HEK293 (cell line): ENCODE results near the gene CX3CL1.

Experiments used
- CTCF ChIA-PET: fragments of 350-600 bp; formaldehyde crosslinking; extraction: SDS; loops from one replicate; lab custom pipeline; 2021; ENCODE audit warnings: antibody characterized with exemption; lab: Yijun Ruan, JAX
- POLR2A ChIA-PET: fragments of 300-600 bp; formaldehyde crosslinking; extraction: SDS; loops from one replicate; lab custom pipeline; 2020; ENCODE audit warnings: antibody characterized with exemption, inconsistent platforms; lab: Yijun Ruan, JAX
- H3K27ac ChIP-seq: fragments of 200-500 bp; sonication (Bioruptor generic); 2 replicates; pipeline ENCODE4 v1.5.1; 2014; ENCODE audit warnings: low read depth, low read length, control low read depth, inconsistent platforms; ENCODE audit errors: extremely low read depth
- H3K36me3 ChIP-seq, 2 experiments: fragments of 200-500 bp in 1 of 2; sonication (Bioruptor generic) in 1 of 2; 1 replicate in 1 of 2; 2 replicates in 1 of 2; pipeline ENCODE4 v1.5.1; 2014 to 2017; ENCODE audit warnings: inconsistent platforms in 2 of 2, low read length in 2 of 2; ENCODE audit not compliant: control insufficient read depth in 2 of 2, insufficient read depth in 1 of 2
- H3K4me1 ChIP-seq: fragments of 200-500 bp; sonication (Bioruptor generic); 2 replicates; pipeline ENCODE4 v1.5.1; 2014; ENCODE audit warnings: mild to moderate bottlenecking, low read length, inconsistent platforms; ENCODE audit not compliant: control insufficient read depth, insufficient read depth
- H3K4me3 ChIP-seq: 2 replicates; pipeline ENCODE4 v1.5.1; 2011; ENCODE audit warnings: low read depth, mild to moderate bottlenecking, control low read depth, low read length, moderate library complexity
- H3K9me3 ChIP-seq: fragments of 200-500 bp; sonication (Bioruptor generic); 2 replicates; pipeline ENCODE4 v1.5.1; 2014; ENCODE audit warnings: low read depth, low read length, inconsistent platforms; ENCODE audit not compliant: control insufficient read depth, insufficient read depth
- ZNF513 ChIP-seq: fragments of 450-650 bp; IDR thresholded peaks from 2 replicates; pipeline ENCODE4 v1.5.1; 2018; ENCODE audit warnings: missing biosample characterization, missing genetic modification characterization
- ZNF518A ChIP-seq: fragments of 450-650 bp; formaldehyde crosslinking; conservative IDR thresholded peaks from 2 replicates; pipeline ENCODE4 v1.5.1; 2016; ENCODE audit warnings: low read depth, missing biosample characterization, missing genetic modification characterization
- ZNF654 ChIP-seq: fragments of 450-650 bp; formaldehyde crosslinking; IDR thresholded peaks from 2 replicates; pipeline ENCODE4 v1.5.1; 2016; ENCODE audit warnings: low read depth, missing biosample characterization, missing genetic modification characterization
- ZXDB ChIP-seq: fragments of 450-650 bp; formaldehyde crosslinking; IDR thresholded peaks from 2 replicates; pipeline ENCODE4 v1.5.1; 2016; ENCODE audit warnings: missing biosample characterization, missing genetic modification characterization
- TF ChIP-seq, protein P1 (sequence below): fragments of 450-650 bp; formaldehyde crosslinking; IDR thresholded peaks from 2 replicates; pipeline ENCODE4 v1.5.1; 2016; ENCODE audit warnings: missing biosample characterization, missing genetic modification characterization
- TF ChIP-seq, protein P2 (sequence below): fragments of 450-650 bp; formaldehyde crosslinking; IDR thresholded peaks from 2 replicates; pipeline ENCODE4 v1.5.1; 2016; ENCODE audit warnings: missing biosample characterization, missing genetic modification characterization
- TF ChIP-seq, protein P3 (sequence below): fragments of 450-650 bp; formaldehyde crosslinking; IDR thresholded peaks from 2 replicates; pipeline ENCODE4; 2016; ENCODE audit warnings: missing biosample characterization, missing genetic modification characterization
- TF ChIP-seq, protein P4 (sequence below): fragments of 450-650 bp; formaldehyde crosslinking; IDR thresholded peaks from 2 replicates; pipeline ENCODE4 v1.5.1; 2016; ENCODE audit warnings: missing biosample characterization, missing genetic modification characterization
- TF ChIP-seq, protein P5 (sequence below): fragments of 450-650 bp; IDR thresholded peaks from 2 replicates; pipeline ENCODE4 v1.5.1; 2018; ENCODE audit warnings: missing biosample characterization, mild to moderate bottlenecking, missing genetic modification characterization
- TF ChIP-seq, protein P6 (sequence below): fragments of 450-650 bp; formaldehyde crosslinking; conservative IDR thresholded peaks from 2 replicates; pipeline ENCODE4 v1.5.1; 2016; ENCODE audit warnings: low read depth, missing biosample characterization, missing genetic modification characterization

Gene CX3CL1

DNA sequence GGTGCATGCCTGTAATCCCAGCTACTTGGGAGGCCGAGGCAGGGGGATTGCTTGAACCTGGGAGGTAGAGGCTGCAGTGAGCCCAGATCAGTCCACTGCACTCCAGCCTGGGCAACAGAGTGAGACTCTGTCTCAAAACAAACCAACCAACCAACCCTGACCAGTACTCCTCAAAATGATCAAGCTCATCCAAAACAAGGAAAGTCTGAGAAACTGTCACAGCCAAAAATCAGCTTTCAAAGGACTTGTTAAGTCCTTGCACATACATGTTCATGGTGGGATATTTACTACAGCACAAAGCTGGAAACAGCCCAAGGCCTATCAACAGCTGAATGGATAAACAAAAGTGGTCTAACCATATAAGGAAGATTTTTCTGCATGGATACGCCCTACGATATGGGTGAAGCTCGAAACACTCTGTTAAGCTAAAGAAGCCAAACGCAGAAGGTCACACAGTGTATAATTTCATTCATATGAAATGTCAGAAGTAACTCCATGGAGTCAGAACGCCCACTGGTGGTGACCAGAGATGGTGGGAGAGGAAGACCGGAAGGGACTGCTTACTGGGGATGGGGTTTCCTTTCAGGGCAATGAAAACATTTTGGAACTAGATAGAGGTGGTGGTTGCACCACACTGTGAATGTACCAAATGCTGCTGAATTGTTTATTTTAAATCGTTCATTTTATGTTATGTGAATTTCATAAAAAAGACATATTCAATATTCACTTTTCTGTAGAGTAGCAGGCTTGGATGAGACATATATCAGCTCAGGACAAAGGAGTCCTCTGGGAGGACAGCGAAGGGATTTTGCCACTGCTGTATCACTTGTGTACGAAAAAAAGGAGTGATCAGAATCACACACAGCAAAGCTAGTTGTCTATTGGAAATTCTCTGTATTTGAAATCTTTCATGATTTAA, 50.0 kb downstream of the CX3CL1 start:
- CTCF ChIA-PET = interaction anchor here (0.5 to 11.5 kb wide), 27 partner anchors 8 to 917 kb away, joined by 3 to 290 read pairs (median 4); partner anchors contain the start of gene POLR2C
- POLR2A ChIA-PET = interaction anchor here (3.6 kb wide), 1 partner anchor 25 kb away, joined by 15 read pairs; the partner anchor contains the start of genes CIAPIN1 and COQ9
- Histone ChIP-seq H3K4me1 (no peaks in the 10 kb centered on the region), H3K27ac (no peak overlapping the region), H3K9me3 (no peaks in the 10 kb centered on the region), H3K36me3 (peaks cover 0 to 8% of the 10 kb centered on the region in 2 experiments; a peak in 1 of 3 replicates), H3K4me3 (no peak overlapping the region)
- TF ChIP-seq, protein P1, sequence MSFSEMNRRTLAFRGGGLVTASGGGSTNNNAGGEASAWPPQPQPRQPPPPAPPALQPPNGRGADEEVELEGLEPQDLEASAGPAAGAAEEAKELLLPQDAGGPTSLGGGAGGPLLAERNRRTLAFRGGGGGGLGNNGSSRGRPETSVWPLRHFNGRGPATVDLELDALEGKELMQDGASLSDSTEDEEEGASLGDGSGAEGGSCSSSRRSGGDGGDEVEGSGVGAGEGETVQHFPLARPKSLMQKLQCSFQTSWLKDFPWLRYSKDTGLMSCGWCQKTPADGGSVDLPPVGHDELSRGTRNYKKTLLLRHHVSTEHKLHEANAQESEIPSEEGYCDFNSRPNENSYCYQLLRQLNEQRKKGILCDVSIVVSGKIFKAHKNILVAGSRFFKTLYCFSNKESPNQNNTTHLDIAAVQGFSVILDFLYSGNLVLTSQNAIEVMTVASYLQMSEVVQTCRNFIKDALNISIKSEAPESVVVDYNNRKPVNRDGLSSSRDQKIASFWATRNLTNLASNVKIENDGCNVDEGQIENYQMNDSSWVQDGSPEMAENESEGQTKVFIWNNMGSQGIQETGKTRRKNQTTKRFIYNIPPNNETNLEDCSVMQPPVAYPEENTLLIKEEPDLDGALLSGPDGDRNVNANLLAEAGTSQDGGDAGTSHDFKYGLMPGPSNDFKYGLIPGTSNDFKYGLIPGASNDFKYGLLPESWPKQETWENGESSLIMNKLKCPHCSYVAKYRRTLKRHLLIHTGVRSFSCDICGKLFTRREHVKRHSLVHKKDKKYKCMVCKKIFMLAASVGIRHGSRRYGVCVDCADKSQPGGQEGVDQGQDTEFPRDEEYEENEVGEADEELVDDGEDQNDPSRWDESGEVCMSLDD = no peak
- TF ChIP-seq, protein P2, sequence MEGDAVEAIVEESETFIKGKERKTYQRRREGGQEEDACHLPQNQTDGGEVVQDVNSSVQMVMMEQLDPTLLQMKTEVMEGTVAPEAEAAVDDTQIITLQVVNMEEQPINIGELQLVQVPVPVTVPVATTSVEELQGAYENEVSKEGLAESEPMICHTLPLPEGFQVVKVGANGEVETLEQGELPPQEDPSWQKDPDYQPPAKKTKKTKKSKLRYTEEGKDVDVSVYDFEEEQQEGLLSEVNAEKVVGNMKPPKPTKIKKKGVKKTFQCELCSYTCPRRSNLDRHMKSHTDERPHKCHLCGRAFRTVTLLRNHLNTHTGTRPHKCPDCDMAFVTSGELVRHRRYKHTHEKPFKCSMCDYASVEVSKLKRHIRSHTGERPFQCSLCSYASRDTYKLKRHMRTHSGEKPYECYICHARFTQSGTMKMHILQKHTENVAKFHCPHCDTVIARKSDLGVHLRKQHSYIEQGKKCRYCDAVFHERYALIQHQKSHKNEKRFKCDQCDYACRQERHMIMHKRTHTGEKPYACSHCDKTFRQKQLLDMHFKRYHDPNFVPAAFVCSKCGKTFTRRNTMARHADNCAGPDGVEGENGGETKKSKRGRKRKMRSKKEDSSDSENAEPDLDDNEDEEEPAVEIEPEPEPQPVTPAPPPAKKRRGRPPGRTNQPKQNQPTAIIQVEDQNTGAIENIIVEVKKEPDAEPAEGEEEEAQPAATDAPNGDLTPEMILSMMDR (tag by site-specific recombination) = peak; percentile 74
- TF ChIP-seq, protein P3, sequence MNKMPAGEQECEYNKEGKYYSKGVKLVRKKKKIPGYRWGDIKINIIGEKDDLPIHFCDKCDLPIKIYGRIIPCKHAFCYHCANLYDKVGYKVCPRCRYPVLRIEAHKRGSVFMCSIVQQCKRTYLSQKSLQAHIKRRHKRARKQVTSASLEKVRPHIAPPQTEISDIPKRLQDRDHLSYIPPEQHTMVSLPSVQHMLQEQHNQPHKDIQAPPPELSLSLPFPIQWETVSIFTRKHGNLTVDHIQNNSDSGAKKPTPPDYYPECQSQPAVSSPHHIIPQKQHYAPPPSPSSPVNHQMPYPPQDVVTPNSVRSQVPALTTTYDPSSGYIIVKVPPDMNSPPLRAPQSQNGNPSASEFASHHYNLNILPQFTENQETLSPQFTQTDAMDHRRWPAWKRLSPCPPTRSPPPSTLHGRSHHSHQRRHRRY (tag by site-specific recombination) = no peak
- TF ChIP-seq ZXDB (peak; percentile 88), ZNF654 (tag by site-specific recombination) (peak; percentile 54), ZNF513 (tag by site-specific recombination) (0 out of 2 replicates have a peak, but pooled peaks have one; percentile 11), ZNF518A (tag by site-specific recombination) (peak; percentile 69)
- TF ChIP-seq, protein P4, sequence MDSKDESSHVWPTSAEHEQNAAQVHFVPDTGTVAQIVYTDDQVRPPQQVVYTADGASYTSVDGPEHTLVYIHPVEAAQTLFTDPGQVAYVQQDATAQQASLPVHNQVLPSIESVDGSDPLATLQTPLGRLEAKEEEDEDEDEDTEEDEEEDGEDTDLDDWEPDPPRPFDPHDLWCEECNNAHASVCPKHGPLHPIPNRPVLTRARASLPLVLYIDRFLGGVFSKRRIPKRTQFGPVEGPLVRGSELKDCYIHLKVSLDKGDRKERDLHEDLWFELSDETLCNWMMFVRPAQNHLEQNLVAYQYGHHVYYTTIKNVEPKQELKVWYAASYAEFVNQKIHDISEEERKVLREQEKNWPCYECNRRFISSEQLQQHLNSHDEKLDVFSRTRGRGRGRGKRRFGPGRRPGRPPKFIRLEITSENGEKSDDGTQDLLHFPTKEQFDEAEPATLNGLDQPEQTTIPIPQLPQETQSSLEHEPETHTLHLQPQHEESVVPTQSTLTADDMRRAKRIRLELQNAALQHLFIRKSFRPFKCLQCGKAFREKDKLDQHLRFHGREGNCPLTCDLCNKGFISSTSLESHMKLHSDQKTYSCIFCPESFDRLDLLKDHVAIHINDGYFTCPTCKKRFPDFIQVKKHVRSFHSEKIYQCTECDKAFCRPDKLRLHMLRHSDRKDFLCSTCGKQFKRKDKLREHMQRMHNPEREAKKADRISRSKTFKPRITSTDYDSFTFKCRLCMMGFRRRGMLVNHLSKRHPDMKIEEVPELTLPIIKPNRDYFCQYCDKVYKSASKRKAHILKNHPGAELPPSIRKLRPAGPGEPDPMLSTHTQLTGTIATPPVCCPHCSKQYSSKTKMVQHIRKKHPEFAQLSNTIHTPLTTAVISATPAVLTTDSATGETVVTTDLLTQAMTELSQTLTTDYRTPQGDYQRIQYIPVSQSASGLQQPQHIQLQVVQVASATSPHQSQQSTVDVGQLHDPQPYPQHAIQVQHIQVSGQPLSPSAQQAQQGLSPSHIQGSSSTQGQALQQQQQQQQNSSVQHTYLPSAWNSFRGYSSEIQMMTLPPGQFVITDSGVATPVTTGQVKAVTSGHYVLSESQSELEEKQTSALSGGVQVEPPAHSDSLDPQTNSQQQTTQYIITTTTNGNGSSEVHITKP (tag by site-specific recombination) = peak; percentile 43; the same call in 1 of the 2 replicates
- TF ChIP-seq, protein P5, sequence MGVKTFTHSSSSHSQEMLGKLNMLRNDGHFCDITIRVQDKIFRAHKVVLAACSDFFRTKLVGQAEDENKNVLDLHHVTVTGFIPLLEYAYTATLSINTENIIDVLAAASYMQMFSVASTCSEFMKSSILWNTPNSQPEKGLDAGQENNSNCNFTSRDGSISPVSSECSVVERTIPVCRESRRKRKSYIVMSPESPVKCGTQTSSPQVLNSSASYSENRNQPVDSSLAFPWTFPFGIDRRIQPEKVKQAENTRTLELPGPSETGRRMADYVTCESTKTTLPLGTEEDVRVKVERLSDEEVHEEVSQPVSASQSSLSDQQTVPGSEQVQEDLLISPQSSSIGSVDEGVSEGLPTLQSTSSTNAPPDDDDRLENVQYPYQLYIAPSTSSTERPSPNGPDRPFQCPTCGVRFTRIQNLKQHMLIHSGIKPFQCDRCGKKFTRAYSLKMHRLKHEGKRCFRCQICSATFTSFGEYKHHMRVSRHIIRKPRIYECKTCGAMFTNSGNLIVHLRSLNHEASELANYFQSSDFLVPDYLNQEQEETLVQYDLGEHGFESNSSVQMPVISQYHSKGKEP = no peak
- TF ChIP-seq, protein P6, sequence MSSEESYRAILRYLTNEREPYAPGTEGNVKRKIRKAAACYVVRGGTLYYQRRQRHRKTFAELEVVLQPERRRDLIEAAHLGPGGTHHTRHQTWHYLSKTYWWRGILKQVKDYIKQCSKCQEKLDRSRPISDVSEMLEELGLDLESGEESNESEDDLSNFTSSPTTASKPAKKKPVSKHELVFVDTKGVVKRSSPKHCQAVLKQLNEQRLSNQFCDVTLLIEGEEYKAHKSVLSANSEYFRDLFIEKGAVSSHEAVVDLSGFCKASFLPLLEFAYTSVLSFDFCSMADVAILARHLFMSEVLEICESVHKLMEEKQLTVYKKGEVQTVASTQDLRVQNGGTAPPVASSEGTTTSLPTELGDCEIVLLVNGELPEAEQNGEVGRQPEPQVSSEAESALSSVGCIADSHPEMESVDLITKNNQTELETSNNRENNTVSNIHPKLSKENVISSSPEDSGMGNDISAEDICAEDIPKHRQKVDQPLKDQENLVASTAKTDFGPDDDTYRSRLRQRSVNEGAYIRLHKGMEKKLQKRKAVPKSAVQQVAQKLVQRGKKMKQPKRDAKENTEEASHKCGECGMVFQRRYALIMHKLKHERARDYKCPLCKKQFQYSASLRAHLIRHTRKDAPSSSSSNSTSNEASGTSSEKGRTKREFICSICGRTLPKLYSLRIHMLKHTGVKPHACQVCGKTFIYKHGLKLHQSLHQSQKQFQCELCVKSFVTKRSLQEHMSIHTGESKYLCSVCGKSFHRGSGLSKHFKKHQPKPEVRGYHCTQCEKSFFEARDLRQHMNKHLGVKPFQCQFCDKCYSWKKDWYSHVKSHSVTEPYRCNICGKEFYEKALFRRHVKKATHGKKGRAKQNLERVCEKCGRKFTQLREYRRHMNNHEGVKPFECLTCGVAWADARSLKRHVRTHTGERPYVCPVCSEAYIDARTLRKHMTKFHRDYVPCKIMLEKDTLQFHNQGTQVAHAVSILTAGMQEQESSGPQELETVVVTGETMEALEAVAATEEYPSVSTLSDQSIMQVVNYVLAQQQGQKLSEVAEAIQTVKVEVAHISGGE (tag by site-specific recombination) = peak; percentile 87
